B cell (primary cell): ENCODE measurements around the gene USH1C. TPM values are rescaled to one million over a fixed set of nuclear protein-coding genes. Genes with fewer than 3 reads are reported as not detected.

Experiments used
- ATAC-seq: fragments of 200-7000 bp; cut with Tn5 transposase; one replicate; pipeline ENCODE4 v1.10.0; 2021; ENCODE audit warnings: low read depth, mild to moderate bottlenecking, moderate number of reproducible peaks, moderate library complexity
- CTCF ChIA-PET: fragments of 350-600 bp; sonication (Branson Sonifier 250); formaldehyde crosslinking; loops from one replicate; lab custom pipeline; 2021; ENCODE audit warnings: antibody characterized with exemption, inconsistent platforms; lab: Charles Lee
- POLR2A ChIA-PET: fragments of 350-600 bp; sonication (Branson Sonifier 250); formaldehyde crosslinking; loops from one replicate; lab custom pipeline; 2021; ENCODE audit warnings: antibody characterized with exemption; lab: Charles Lee
- DNase-seq: peaks from one replicate; pipeline ENCODE4 v3.0.0; 2013
- H2AFZ ChIP-seq: 2 replicates; pipeline ENCODE4 v1.6.1; 2012; ENCODE audit warnings: mild to moderate bottlenecking, low read depth, low read length; ENCODE audit not compliant: insufficient read depth, poor library complexity, severe bottlenecking
- H3K27ac ChIP-seq, 2 donors: 1 replicate in 1 of 2; 2 replicates in 1 of 2; pipeline ENCODE4 v1.5.1; 2012 to 2013; ENCODE audit warnings: low read length in 2 of 2, mild to moderate bottlenecking in 2 of 2, moderate library complexity in 1 of 2
- H3K27me3 ChIP-seq, 4 experiments: fragments of 200-600 bp in 1 of 4; sonication (generic) in 1 of 4; replicated peaks in 1 of 4; 1 replicate in 2 of 4; 2 replicates in 2 of 4; pipeline versions ENCODE4 v1.6.1 to v1.7.0; 2013 to 2016; ENCODE audit warnings: low read length in 3 of 4, mild to moderate bottlenecking in 2 of 4, mixed read lengths in 1 of 4, moderate library complexity in 1 of 4; ENCODE audit not compliant: insufficient read depth in 4 of 4, control insufficient read depth in 3 of 4; ENCODE audit errors: control extremely low read depth in 1 of 4
- H3K36me3 ChIP-seq, 2 experiments: replicated peaks in 1 of 2; 1 replicate in 1 of 2; 2 replicates in 1 of 2; pipeline versions ENCODE4 v1.6.1 to v1.7.1; 2013; ENCODE audit warnings: low read length in 1 of 2; ENCODE audit not compliant: insufficient read depth in 2 of 2, control insufficient read depth in 1 of 2; ENCODE audit errors: control extremely low read depth in 1 of 2, extremely low read depth in 1 of 2
- H3K4me1 ChIP-seq, 2 donors: fragments of 200-600 bp in 1 of 2; sonication (generic) in 1 of 2; 1 replicate in 1 of 2; 2 replicates in 1 of 2; pipeline versions ENCODE4 v1.5.1 to v1.6.1; 2013 to 2017; ENCODE audit warnings: low read length in 2 of 2; ENCODE audit not compliant: control insufficient read depth in 2 of 2, insufficient read depth in 2 of 2
- H3K4me2 ChIP-seq: replicated peaks from 2 replicates; pipeline ENCODE3; 2012; ENCODE audit warnings: mild to moderate bottlenecking, low read depth, low read length; ENCODE audit not compliant: poor library complexity, severe bottlenecking
- H3K4me3 ChIP-seq, 5 experiments: fragments of 200-600 bp in 1 of 5; sonication (generic) in 1 of 5; 1 replicate in 3 of 5; 2 replicates in 2 of 5; pipeline versions ENCODE4 v1.5.1 to v1.7.0; 2011 to 2016; ENCODE audit warnings: low read length in 4 of 5, mild to moderate bottlenecking in 4 of 5, low read depth in 2 of 5, control low read depth in 1 of 5, moderate library complexity in 1 of 5; ENCODE audit not compliant: insufficient read depth in 1 of 5; ENCODE audit errors: control extremely low read depth in 1 of 5, extremely low read depth in 1 of 5
- H3K79me2 ChIP-seq: fragments of 200-600 bp; sonication (generic); one replicate; pipeline ENCODE4 v1.6.0; 2016; ENCODE audit warnings: low read length; ENCODE audit not compliant: control insufficient read depth, insufficient read depth
- H3K9ac ChIP-seq: fragments of 200-600 bp; sonication (generic); 2 replicates; pipeline ENCODE4 v1.6.1; 2017; ENCODE audit warnings: mild to moderate bottlenecking, low read length, moderate library complexity
- H3K9me3 ChIP-seq, 3 donors: one replicate each; pipeline versions ENCODE4 v1.6.1 to v1.7.1; 2013; ENCODE audit warnings: low read length in 2 of 3; ENCODE audit not compliant: control insufficient read depth in 2 of 3, insufficient read depth in 1 of 3; ENCODE audit errors: control extremely low read depth in 1 of 3
- H4K20me1 ChIP-seq: 2 replicates; pipeline ENCODE4 v1.6.0; 2012; ENCODE audit warnings: mild to moderate bottlenecking, low read length; ENCODE audit not compliant: insufficient read depth, control insufficient read depth, poor library complexity, severe bottlenecking
- H3K27ac Mint-ChIP-seq: one replicate; pipeline ENCODE4 v1.8.0; 2021; ENCODE audit warnings: mixed read lengths
- H3K27me3 Mint-ChIP-seq: one replicate; pipeline ENCODE4 v1.8.0; 2021; ENCODE audit warnings: mixed read lengths
- H3K4me1 Mint-ChIP-seq: one replicate; pipeline ENCODE4 v1.8.0; 2021; ENCODE audit warnings: mixed read lengths
- H3K4me3 Mint-ChIP-seq: one replicate; pipeline ENCODE4 v1.8.0; 2021; ENCODE audit warnings: mixed read lengths
- H3K9me3 Mint-ChIP-seq: one replicate; pipeline ENCODE4 v1.8.0; 2022; ENCODE audit warnings: mixed read lengths; ENCODE audit not compliant: insufficient read depth
- CTCF ChIP-seq: fragments of 200-600 bp; IDR thresholded peaks from one replicate; pipeline ENCODE4 v1.8.0; 2022; ENCODE audit warnings: antibody characterized with exemption, mild to moderate bottlenecking
- EZH2 ChIP-seq: IDR thresholded peaks from 2 replicates; pipeline ENCODE4 v1.6.1; 2012; ENCODE audit warnings: borderline replicate concordance, low read depth, mild to moderate bottlenecking, moderate library complexity, low read length; ENCODE audit not compliant: insufficient read depth, poor library complexity, severe bottlenecking
- WGBS: methylation state at CpG from one replicate; pipeline ENCODE4 v1.1.5; 2013; ENCODE audit warnings: missing lambda C conversion rate; ENCODE audit not compliant: insufficient coverage; 5-methylcytosine and 5-hydroxymethylcytosine counted together
- intact Hi-C: fragments of 100-400 bp; cut with micrococcal nuclease; formaldehyde crosslinking; loops from one replicate; pipeline ENCODE4 v1.10.0; 2022
- polyA plus RNA-seq: library from polyadenylated mRNA; depleted of rRNA; stranded (reverse); fragments of >200 nt; gene quantifications from 2 replicates; pipeline ENCODE4 v1.2.3, GENCODE V29; 2012
- total RNA-seq, 2 donors: library from RNA; stranded (reverse); fragments of 120-200 nt in 1 of 2; gene quantifications; 1 replicate in 1 of 2; 2 replicates in 1 of 2; pipeline versions ENCODE4 v1.2.3 to v1.2.4, GENCODE V29; 2013 to 2022

Gene USH1C
- total and polyA plus RNA-seq, 2 donors (not counting 1 experiment from before 2014, with no cell fraction given) = not detected

- 77% methylated on average over 3 of the region's 4 CpGs for WGBS
- H3K4me1 ChIP-seq = no peaks in the 10 kb centered on the region
- TF ChIP-seq CTCF = no peak
- no peak for TF ChIP-seq EZH2
- no peak overlapping the region for H3K9ac ChIP-seq
- no peak overlapping the region for H3K4me3 Mint-ChIP-seq
- CTCF ChIA-PET = interaction anchor here (1.0 to 2.0 kb wide), 2 partner anchors 141 to 172 kb away, joined by 3 to 5 read pairs; no protein-coding TSS in a partner anchor
- no peaks in the 10 kb centered on the region for H3K79me2 ChIP-seq
- H3K4me2 ChIP-seq = no peak overlapping the region
- H3K27ac Mint-ChIP-seq = no peak overlapping the region
- DNase-seq (no peak), ATAC-seq (no peak)
- H3K27me3 Mint-ChIP-seq = peaks cover 10% of the 10 kb centered on the region
- H3K4me1 Mint-ChIP-seq = no peaks in the 10 kb centered on the region
- H3K9me3 Mint-ChIP-seq = no peaks in the 10 kb centered on the region
- H3K9me3 ChIP-seq = no peaks in the 10 kb centered on the region
- H2AFZ ChIP-seq = no peak overlapping the region
- H3K4me3 ChIP-seq = no peak overlapping the region
- no peaks in the 10 kb centered on the region for H3K27me3 ChIP-seq
- no peaks in the 10 kb centered on the region for H3K36me3 ChIP-seq
- POLR2A ChIA-PET = no interaction called here
- H4K20me1 ChIP-seq = no peaks in the 10 kb centered on the region
- no peak overlapping the region for H3K27ac ChIP-seq
- intact Hi-C loops = no loop called here
These were observed 18.6 kb downstream of the USH1C start for GRCh38 chr11:17525570-17525969.

- Mint-ChIP-seq H3K4me1 (no peaks in the 10 kb centered on the region), H3K9me3 (no peaks in the 10 kb centered on the region), H3K27ac (no peak overlapping the region), H3K4me3 (no peak overlapping the region), H3K27me3 (peaks cover 7% of the 10 kb centered on the region)
- 93% methylated on average over 9 of the region's 9 CpGs for WGBS
- TF ChIP-seq CTCF = no peak
- TF ChIP-seq EZH2 = no peak
- H3K27ac ChIP-seq = no peak overlapping the region
- no peak overlapping the region for H3K4me2 ChIP-seq
- CTCF ChIA-PET = no interaction called here
- no peaks in the 10 kb centered on the region for H3K27me3 ChIP-seq
- H4K20me1 ChIP-seq = no peaks in the 10 kb centered on the region
- no peaks in the 10 kb centered on the region for H3K36me3 ChIP-seq
- ATAC-seq (no peak), DNase-seq (no peak)
- POLR2A ChIA-PET = no interaction called here
- H3K9ac ChIP-seq = no peak overlapping the region
- H3K4me1 ChIP-seq = no peaks in the 10 kb centered on the region
- H3K4me3 ChIP-seq = no peak overlapping the region
- no peaks in the 10 kb centered on the region for H3K79me2 ChIP-seq
- no peaks in the 10 kb centered on the region for H3K9me3 ChIP-seq
- intact Hi-C loops = no loop called here
- H2AFZ ChIP-seq = no peak overlapping the region
These were observed 20.0 kb downstream of the USH1C start for GRCh38 chr11:17524221-17524620.
